HepG2 (cell line): ENCODE results near the gene MRPS35. TPM values are rescaled to one million over a fixed set of nuclear protein-coding genes. Genes with fewer than 3 reads are reported as not detected.

Experiments
- ATAC-seq: fragments of 200-7000 bp; cut with Tn5 transposase; 3 replicates; pipeline ENCODE4 v1.9.1; 2020; ENCODE audit warnings: mild to moderate bottlenecking, moderate library complexity
- BruUV-seq: library from RNA; stranded (reverse); fragments of 400-500 nt; replicated peaks from 2 replicates; lab custom pipeline; 2021; lab: Mats Ljungman, UMichigan
- CTCF ChIA-PET: fragments of 300-600 bp; formaldehyde crosslinking; extraction: SDS; loops from one replicate; lab custom pipeline; 2021; ENCODE audit warnings: low total read pairs, inconsistent platforms, low intra/inter-chr PET ratio; lab: Yijun Ruan, JAX
- POLR2A ChIA-PET: fragments of 350-600 bp; sonication (Branson Sonifier 250); formaldehyde crosslinking; loops from one replicate; lab custom pipeline; 2020; ENCODE audit warnings: antibody characterized with exemption, inconsistent platforms; lab: Yijun Ruan, JAX
- DNase-seq: peaks from one replicate; pipeline ENCODE4 v3.0.0-alpha.2; 2015; ENCODE audit warnings: low spot score
- FAIRE-seq: peaks from 3 replicates; lab custom pipeline; 2011; peaks lifted over from hg19 to GRCh38; lab: Jason Lieb, UNC
- H2AFZ ChIP-seq: one replicate; pipeline ENCODE4 v1.6.1; 2011; ENCODE audit warnings: low read length, inconsistent platforms
- H3K27ac ChIP-seq: fragments of 300-600 bp; 3 replicates; pipeline ENCODE4 v1.8.0; 2011; ENCODE audit warnings: mixed run types, mild to moderate bottlenecking, mixed read lengths, low read length, inconsistent platforms; ENCODE audit not compliant: insufficient read depth; ENCODE audit errors: extremely low read length
- H3K27me3 ChIP-seq, 2 experiments: fragments of 200-600 bp in 1 of 2; 2 replicates in 1 of 2; 3 replicates in 1 of 2; pipeline versions ENCODE4 v1.6.0 to v1.8.0; 2011; ENCODE audit warnings: low read length in 2 of 2, mild to moderate bottlenecking in 2 of 2, moderate library complexity in 2 of 2, inconsistent platforms in 1 of 2; ENCODE audit not compliant: insufficient read depth in 2 of 2, control insufficient read depth in 1 of 2
- H3K36me3 ChIP-seq, 2 experiments: fragments of 200-600 bp in 1 of 2; replicated peaks in 1 of 2; 2 replicates in 1 of 2; 3 replicates in 1 of 2; pipeline versions ENCODE4 v1.5.1 to v1.8.0; 2011; ENCODE audit warnings: low read length in 2 of 2, inconsistent platforms in 1 of 2; ENCODE audit not compliant: insufficient read depth in 2 of 2, control insufficient read depth in 1 of 2
- H3K4me1 ChIP-seq: 2 replicates; pipeline ENCODE4 v1.5.1; 2012; ENCODE audit warnings: low read length, inconsistent platforms; ENCODE audit not compliant: insufficient read depth
- H3K4me2 ChIP-seq: 2 replicates; pipeline ENCODE4 v1.6.0; 2011; ENCODE audit warnings: low read depth, low read length, inconsistent platforms
- H3K4me3 ChIP-seq, 3 experiments: fragments of 200-600 bp in 1 of 3; sonication (generic), shearing (Covaris generic) in 1 of 3; replicated peaks in 1 of 3; 2 replicates each; pipeline ENCODE4 v1.5.1; 2011 to 2016; ENCODE audit warnings: low read length in 3 of 3, inconsistent platforms in 2 of 3, low read depth in 2 of 3, mild to moderate bottlenecking in 2 of 3, control low read depth in 1 of 3, mixed read lengths in 1 of 3; ENCODE audit not compliant: insufficient read depth in 1 of 3
- H3K79me2 ChIP-seq: one replicate; pipeline ENCODE4 v1.6.1; 2011; ENCODE audit warnings: low read length, inconsistent platforms; ENCODE audit not compliant: insufficient read depth
- H3K9ac ChIP-seq: 2 replicates; pipeline ENCODE4 v1.6.0; 2011; ENCODE audit warnings: mild to moderate bottlenecking, low read depth, low read length, inconsistent platforms; ENCODE audit not compliant: insufficient read depth
- H3K9me3 ChIP-seq: 2 replicates; pipeline ENCODE4 v1.5.1; 2012; ENCODE audit warnings: mild to moderate bottlenecking, low read length
- H4K20me1 ChIP-seq: 2 replicates; pipeline ENCODE4 v1.6.0; 2011; ENCODE audit warnings: inconsistent platforms, mild to moderate bottlenecking, low read length, moderate library complexity; ENCODE audit not compliant: insufficient read depth
- FOXA3 ChIP-seq: IDR thresholded peaks from 2 replicates; pipeline ENCODE4 v1.6.1; 2016; ENCODE audit warnings: missing genetic modification reagents, missing compliant biosample characterization
- HDAC1 ChIP-seq: sonication (generic); formaldehyde crosslinking; IDR thresholded peaks from 2 replicates; pipeline ENCODE4 v1.5.1; 2020; ENCODE audit warnings: mild to moderate bottlenecking, missing genetic modification reagents
- MATR3 ChIP-seq: sonication (generic); formaldehyde crosslinking; IDR thresholded peaks from 2 replicates; pipeline ENCODE4 v1.4.0; 2020; ENCODE audit warnings: missing genetic modification reagents
- SP140L ChIP-seq: sonication (generic); formaldehyde crosslinking; IDR thresholded peaks from 2 replicates; pipeline ENCODE4 v1.4.0; 2020; ENCODE audit warnings: missing genetic modification reagents, borderline replicate concordance
- SRF ChIP-seq: IDR thresholded peaks from 2 replicates; pipeline ENCODE4 v1.6.1; 2011; ENCODE audit warnings: mild to moderate bottlenecking, low read depth, low read length, moderate library complexity
- STAG1 ChIP-seq: sonication (generic); formaldehyde crosslinking; IDR thresholded peaks from 2 replicates; pipeline ENCODE4 v1.4.0; 2020; ENCODE audit warnings: missing genetic modification reagents
- TAF15 ChIP-seq: fragments of 200-400 bp; formaldehyde crosslinking; IDR thresholded peaks from one replicate; pipeline ENCODE4 v1.6.1; 2018; ENCODE audit warnings: mild to moderate bottlenecking, low read depth, low read length; ENCODE audit not compliant: poor library complexity, severe bottlenecking
- ZNF30 ChIP-seq: sonication (generic); formaldehyde crosslinking; IDR thresholded peaks from 2 replicates; pipeline ENCODE4 v1.5.0; 2020; ENCODE audit warnings: mild to moderate bottlenecking, missing genetic modification reagents
- WGBS: methylation state at CpG from one replicate; pipeline ENCODE4 v1.1.6; 2017; ENCODE audit warnings: low lambda C conversion rate; 5-methylcytosine and 5-hydroxymethylcytosine counted together
- in situ Hi-C: cut with HindIII; loops from 2 replicates; pipeline ENCODE4 v1.10.0; 2017; ENCODE audit warnings: low pct_unique_long_range_greater_than_20kb; ENCODE audit not compliant: extremely low pct_ligation_motif_present
- intact Hi-C: fragments of 100-400 bp; cut with micrococcal nuclease; formaldehyde crosslinking; loops from one replicate; pipeline ENCODE4 v1.10.0; 2022; ENCODE audit not compliant: unreplicated experiment
- polyA plus RNA-seq, 8 experiments: library from polyadenylated mRNA; depleted of rRNA in 3 of 8; stranded (reverse) in 7 of 8; unstranded in 1 of 8; fragments of >200 nt; fragmentation: Illumina TruSeq in 4 of 8; extraction: Trizol in 4 of 8; gene quantifications; 2 replicates each; pipeline versions ENCODE4 v1.2.1 to v1.2.3, GENCODE V29; 2011 to 2016; ENCODE audit warnings: low read depth in 4 of 8, missing spikeins in 1 of 8, mixed read lengths in 1 of 8; ENCODE audit not compliant: insufficient read depth in 1 of 8
- total RNA-seq, 5 experiments: library from RNA; depleted of rRNA; stranded (reverse); fragments of >200 nt; fragmentation: Illumina TruSeq; extraction: Trizol; gene quantifications; 2 replicates each; pipeline ENCODE4 v1.2.3, GENCODE V29; 2016; ENCODE audit warnings: low read depth in 1 of 5
- TF ChIP-seq, protein P1 (sequence below): sonication (generic); formaldehyde crosslinking; IDR thresholded peaks from 2 replicates; pipeline ENCODE4 v1.4.0; 2020; ENCODE audit warnings: missing genetic modification reagents, mild to moderate bottlenecking, borderline replicate concordance
- TF ChIP-seq, protein P2 (sequence below): sonication (generic); formaldehyde crosslinking; IDR thresholded peaks from 2 replicates; pipeline ENCODE4 v1.9.0; 2021; ENCODE audit warnings: missing genetic modification reagents, borderline replicate concordance

Gene MRPS35
- total and polyA plus RNA-seq, 2 of the 13 experiments (the other 11 are each of a cell fraction or from before 2014, with no cell fraction given) = 63.4 to 104 TPM

DNA sequence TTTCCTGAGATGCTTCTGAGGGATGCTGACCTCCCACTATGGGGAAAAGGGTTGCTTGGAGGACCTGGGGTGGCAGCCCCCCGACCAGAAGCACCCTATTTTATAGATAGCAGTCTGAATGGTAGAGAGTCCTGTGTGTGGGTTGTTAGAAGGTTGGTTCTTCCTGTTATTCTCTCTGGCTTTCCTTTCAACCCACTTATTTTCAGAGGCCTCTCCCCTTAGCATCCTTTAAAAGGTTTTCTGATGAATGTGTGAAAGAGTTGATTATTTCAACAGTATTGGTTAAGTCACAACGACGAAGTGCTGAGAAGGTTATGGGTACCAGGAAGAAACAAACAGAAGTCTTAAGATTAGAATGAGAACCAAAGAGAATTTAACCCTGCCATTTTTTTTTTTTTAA, 90.2 kb downstream of the MRPS35 start:
- no peaks in the 10 kb centered on the region for H3K9me3 ChIP-seq
- TF ChIP-seq HDAC1 (CRISPR knock-in tag) (no peak), STAG1 (CRISPR knock-in tag) (no peak), FOXA3 (CRISPR knock-in tag) (no peak), ZNF30 (CRISPR knock-in tag) (no peak), SRF (no peak), MATR3 (CRISPR knock-in tag) (no peak), TAF15 (no peak), SP140L (CRISPR knock-in tag) (no peak)
- TF ChIP-seq, protein P1, sequence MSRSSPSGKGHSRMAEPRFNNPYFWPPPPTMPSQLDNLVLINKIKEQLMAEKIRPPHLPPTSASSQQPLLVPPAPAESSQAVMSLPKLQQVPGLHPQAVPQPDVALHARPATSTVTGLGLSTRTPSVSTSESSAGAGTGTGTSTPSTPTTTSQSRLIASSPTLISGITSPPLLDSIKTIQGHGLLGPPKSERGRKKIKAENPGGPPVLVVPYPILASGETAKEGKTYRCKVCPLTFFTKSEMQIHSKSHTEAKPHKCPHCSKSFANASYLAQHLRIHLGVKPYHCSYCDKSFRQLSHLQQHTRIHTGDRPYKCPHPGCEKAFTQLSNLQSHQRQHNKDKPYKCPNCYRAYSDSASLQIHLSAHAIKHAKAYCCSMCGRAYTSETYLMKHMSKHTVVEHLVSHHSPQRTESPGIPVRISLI (CRISPR knock-in tag) = no peak
- TF ChIP-seq, protein P2, sequence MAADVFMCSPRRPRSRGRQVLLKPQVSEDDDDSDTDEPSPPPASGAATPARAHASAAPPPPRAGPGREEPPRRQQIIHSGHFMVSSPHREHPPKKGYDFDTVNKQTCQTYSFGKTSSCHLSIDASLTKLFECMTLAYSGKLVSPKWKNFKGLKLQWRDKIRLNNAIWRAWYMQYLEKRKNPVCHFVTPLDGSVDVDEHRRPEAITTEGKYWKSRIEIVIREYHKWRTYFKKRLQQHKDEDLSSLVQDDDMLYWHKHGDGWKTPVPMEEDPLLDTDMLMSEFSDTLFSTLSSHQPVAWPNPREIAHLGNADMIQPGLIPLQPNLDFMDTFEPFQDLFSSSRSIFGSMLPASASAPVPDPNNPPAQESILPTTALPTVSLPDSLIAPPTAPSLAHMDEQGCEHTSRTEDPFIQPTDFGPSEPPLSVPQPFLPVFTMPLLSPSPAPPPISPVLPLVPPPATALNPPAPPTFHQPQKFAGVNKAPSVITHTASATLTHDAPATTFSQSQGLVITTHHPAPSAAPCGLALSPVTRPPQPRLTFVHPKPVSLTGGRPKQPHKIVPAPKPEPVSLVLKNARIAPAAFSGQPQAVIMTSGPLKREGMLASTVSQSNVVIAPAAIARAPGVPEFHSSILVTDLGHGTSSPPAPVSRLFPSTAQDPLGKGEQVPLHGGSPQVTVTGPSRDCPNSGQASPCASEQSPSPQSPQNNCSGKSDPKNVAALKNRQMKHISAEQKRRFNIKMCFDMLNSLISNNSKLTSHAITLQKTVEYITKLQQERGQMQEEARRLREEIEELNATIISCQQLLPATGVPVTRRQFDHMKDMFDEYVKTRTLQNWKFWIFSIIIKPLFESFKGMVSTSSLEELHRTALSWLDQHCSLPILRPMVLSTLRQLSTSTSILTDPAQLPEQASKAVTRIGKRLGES (CRISPR knock-in tag) = no peak
- TF ChIP-seq, all 625 proteins: peak for 0
- ChIA-PET POLR2A (no interaction called here), CTCF (no interaction called here)
- Histone ChIP-seq H3K27ac (no peak overlapping the region), H3K4me1 (no peaks in the 10 kb centered on the region), H3K9ac (no peak overlapping the region), H4K20me1 (no peaks in the 10 kb centered on the region), H3K4me2 (no peak overlapping the region), H3K4me3 (no peak overlapping the region), H3K36me3 (peaks cover 1 to 31% of the 10 kb centered on the region in 2 experiments; a peak in 3 of 5 replicates), H3K79me2 (no peaks in the 10 kb centered on the region), H2AFZ (no peak overlapping the region), H3K27me3 (no peaks in the 10 kb centered on the region)
- FAIRE-seq (no peak), DNase-seq (no peak), ATAC-seq (no peak)
- BruUV-seq = no TSS peak
- in situ Hi-C loops (no loop called here), intact Hi-C loops (no loop called here)
- 92% methylated on average over 3 of the region's 3 CpGs for WGBS
